Lung (tissue), 12 donors: ENCODE results near the gene SMARCA5. TPM values are rescaled to one million over a fixed set of nuclear protein-coding genes. Genes with fewer than 3 reads are reported as not detected.

Source experiments
- ATAC-seq: fragments of 200-7000 bp; cut with Tn5 transposase; one replicate; pipeline ENCODE4 v1.9.1; 2020; ENCODE audit warnings: moderate number of reproducible peaks; ENCODE audit not compliant: insufficient read depth, low FRiP score
- DNase-seq, 3 donors: peaks; one replicate each; pipeline ENCODE4 v3.0.0-alpha.2; 2013 to 2017
- H3K27ac ChIP-seq, 2 donors: one replicate each; pipeline ENCODE4 v1.5.1; 2013; ENCODE audit warnings: mild to moderate bottlenecking in 2 of 2, moderate library complexity in 2 of 2, control low read depth in 1 of 2, inconsistent platforms in 1 of 2, low read depth in 1 of 2, low read length in 1 of 2
- H3K27me3 ChIP-seq, 3 donors: one replicate each; pipeline ENCODE4 v1.5.1; 2013; ENCODE audit warnings: low read length in 2 of 3; ENCODE audit not compliant: control insufficient read depth in 3 of 3, insufficient read depth in 3 of 3
- H3K36me3 ChIP-seq, 4 donors: one replicate each; pipeline ENCODE4 v1.5.1; 2013; ENCODE audit warnings: low read length in 4 of 4, mild to moderate bottlenecking in 1 of 4, moderate library complexity in 1 of 4; ENCODE audit not compliant: control insufficient read depth in 4 of 4, insufficient read depth in 4 of 4
- H3K4me1 ChIP-seq, 5 donors: one replicate each; pipeline ENCODE4 v1.5.1; 2013; ENCODE audit warnings: low read length in 5 of 5, mild to moderate bottlenecking in 2 of 5, moderate library complexity in 1 of 5; ENCODE audit not compliant: control insufficient read depth in 5 of 5, insufficient read depth in 5 of 5
- H3K4me3 ChIP-seq: one replicate; pipeline ENCODE4 v1.5.1; 2013; ENCODE audit warnings: mild to moderate bottlenecking, control low read depth, moderate library complexity
- H3K9ac ChIP-seq, 2 donors: one replicate each; pipeline ENCODE4 v1.5.1; 2013; ENCODE audit warnings: low read length in 2 of 2, control low read depth in 1 of 2; ENCODE audit not compliant: insufficient read depth in 1 of 2
- H3K9me3 ChIP-seq, 4 donors: one replicate each; pipeline ENCODE4 v1.5.1; 2013; ENCODE audit warnings: low read length in 3 of 4, mild to moderate bottlenecking in 1 of 4, moderate library complexity in 1 of 4; ENCODE audit not compliant: control insufficient read depth in 4 of 4, insufficient read depth in 3 of 4
- WGBS, 2 donors: extraction: QIAGEN DNeasy Blood & Tissue Kit; methylation state at CpG; one replicate each; pipeline ENCODE4 v1.1.7; 2013; 5-methylcytosine and 5-hydroxymethylcytosine counted together
- polyA plus RNA-seq, 2 donors: library from polyadenylated mRNA; stranded (reverse); fragments of 200-250 nt; gene quantifications; one replicate each; pipeline ENCODE4 v1.2.1, GENCODE V29; 2013
- total RNA-seq, 2 donors: library from RNA; depleted of rRNA in 1 of 2; stranded (reverse); fragments of >200 nt in 1 of 2; gene quantifications; one replicate each; pipeline ENCODE4 v1.2.1, GENCODE V29; 2014 to 2021
- TF ChIP-seq, protein P1 (sequence below): IDR thresholded peaks from 2 replicates; pipeline ENCODE4 v1.5.1; 2012; ENCODE audit warnings: mild to moderate bottlenecking; ENCODE audit errors: control extremely low read depth, extremely low read depth
- donor health status: control.
- donor health status: control.
- donor health status: Bipolar disorder and iron deficiency.
- donor health status: healthy.
- donor health status: DM: yes; HTN: yes; CAD: no.

The SMARCA5 gene
- total and polyA plus RNA-seq, 4 donors = 17.4 to 241 (median 33.6) TPM

DNA sequence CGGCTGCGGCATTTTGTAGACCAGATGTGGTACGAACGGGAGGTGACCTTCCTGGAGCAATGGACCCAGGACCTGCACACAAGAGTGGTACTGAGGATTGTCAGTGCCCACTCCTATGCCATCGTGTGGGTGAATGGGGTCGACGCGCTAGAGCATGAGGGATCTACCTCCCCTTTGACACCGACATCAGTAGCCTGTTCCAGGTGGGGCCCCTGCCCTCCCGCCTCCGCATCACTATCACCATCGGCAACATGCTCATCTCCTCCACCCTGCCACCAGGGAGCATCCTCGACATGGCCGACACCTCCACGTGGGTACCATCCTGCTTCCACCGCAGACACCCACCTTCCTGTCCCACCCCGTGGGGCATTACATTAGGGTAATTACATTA, 46.2 kb downstream of the SMARCA5 start:
- Histone ChIP-seq H3K27ac (peak overlapping the region in 1 of 2 donors; percentile 74), H3K36me3 (peaks cover 4 to 7% (median 5%) of the 10 kb centered on the region in 4 donors), H3K4me1 (peaks cover 0 to 13% (median 0%) of the 10 kb centered on the region in 5 donors), H3K9ac (peak overlapping the region; percentile 56 to 70), H3K4me3 (peak overlapping the region; percentile 62), H3K27me3 (no peaks in the 10 kb centered on the region), H3K9me3 (peaks cover 0 to 4% (median 0%) of the 10 kb centered on the region in 4 donors)
- TF ChIP-seq, protein P1, sequence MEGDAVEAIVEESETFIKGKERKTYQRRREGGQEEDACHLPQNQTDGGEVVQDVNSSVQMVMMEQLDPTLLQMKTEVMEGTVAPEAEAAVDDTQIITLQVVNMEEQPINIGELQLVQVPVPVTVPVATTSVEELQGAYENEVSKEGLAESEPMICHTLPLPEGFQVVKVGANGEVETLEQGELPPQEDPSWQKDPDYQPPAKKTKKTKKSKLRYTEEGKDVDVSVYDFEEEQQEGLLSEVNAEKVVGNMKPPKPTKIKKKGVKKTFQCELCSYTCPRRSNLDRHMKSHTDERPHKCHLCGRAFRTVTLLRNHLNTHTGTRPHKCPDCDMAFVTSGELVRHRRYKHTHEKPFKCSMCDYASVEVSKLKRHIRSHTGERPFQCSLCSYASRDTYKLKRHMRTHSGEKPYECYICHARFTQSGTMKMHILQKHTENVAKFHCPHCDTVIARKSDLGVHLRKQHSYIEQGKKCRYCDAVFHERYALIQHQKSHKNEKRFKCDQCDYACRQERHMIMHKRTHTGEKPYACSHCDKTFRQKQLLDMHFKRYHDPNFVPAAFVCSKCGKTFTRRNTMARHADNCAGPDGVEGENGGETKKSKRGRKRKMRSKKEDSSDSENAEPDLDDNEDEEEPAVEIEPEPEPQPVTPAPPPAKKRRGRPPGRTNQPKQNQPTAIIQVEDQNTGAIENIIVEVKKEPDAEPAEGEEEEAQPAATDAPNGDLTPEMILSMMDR = no peak
- 39 to 58% methylated on average over 17 of the region's 17 CpGs for WGBS, 2 donors
- no peak for ATAC-seq
- DNase-seq = no peak

- 88 to 89% methylated on average over 2 of the region's 2 CpGs for WGBS, 2 donors
Observed at GRCh38 chr4:143564472-143564871, 51.0 kb downstream of the SMARCA5 start.

DNA sequence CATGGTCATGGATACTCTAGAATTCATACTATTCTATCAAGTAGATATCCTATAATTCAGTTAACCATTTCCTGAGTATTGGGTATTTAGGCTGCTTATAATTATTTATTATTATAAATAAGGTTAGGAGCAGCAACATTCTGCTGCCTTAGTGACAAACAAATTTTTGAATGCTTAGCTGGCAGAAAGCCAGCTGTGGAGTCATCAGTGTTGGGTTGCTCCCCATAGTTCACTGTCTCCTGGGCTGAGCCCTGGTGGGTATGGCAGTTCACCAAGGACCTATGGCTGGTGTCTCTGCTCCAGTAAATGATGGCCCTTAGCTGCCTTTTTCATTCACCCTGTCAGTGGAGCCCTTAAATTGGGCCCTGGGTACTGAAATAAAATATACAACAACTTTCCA, 61.8 kb downstream of the SMARCA5 start:
- Histone ChIP-seq H3K27ac (no peak overlapping the region), H3K27me3 (no peaks in the 10 kb centered on the region), H3K36me3 (peaks cover 0 to 14% (median 4%) of the 10 kb centered on the region in 4 donors), H3K4me3 (no peak overlapping the region), H3K9me3 (peaks cover 0 to under 1% (median 0%) of the 10 kb centered on the region in 4 donors), H3K9ac (no peak overlapping the region), H3K4me1 (no peaks in the 10 kb centered on the region)
- ATAC-seq = no peak
- TF ChIP-seq, protein P1 = no peak
- DNase-seq = no peak

More at GRCh38 chr4:143564472-143564871, 51.0 kb downstream of the SMARCA5 start:
- peaks cover 0 to 4% (median 0%) of the 10 kb centered on the region in 4 donors for H3K9me3 ChIP-seq
- no peak overlapping the region for H3K27ac ChIP-seq
- peaks cover 0 to 5% (median 0%) of the 10 kb centered on the region in 5 donors for H3K4me1 ChIP-seq
- no peak overlapping the region for H3K9ac ChIP-seq
- TF ChIP-seq, protein P1 = no peak
- no peaks in the 10 kb centered on the region for H3K27me3 ChIP-seq
- no peaks in the 10 kb centered on the region for H3K36me3 ChIP-seq
- no peak overlapping the region for H3K4me3 ChIP-seq
- DNase-seq = no peak
- ATAC-seq = no peak

GRCh38 chr4:143581331-143581946, 67.9 kb downstream of the SMARCA5 start:
- Histone ChIP-seq H3K27me3 (no peaks in the 10 kb centered on the region), H3K27ac (no peak overlapping the region), H3K4me1 (peaks cover 0 to 1% (median 0%) of the 10 kb centered on the region in 5 donors), H3K36me3 (peaks cover 0 to 11% (median 0%) of the 10 kb centered on the region in 4 donors), H3K4me3 (no peak overlapping the region), H3K9me3 (peaks cover 0 to 6% (median 3%) of the 10 kb centered on the region in 4 donors), H3K9ac (no peak overlapping the region)
- TF ChIP-seq, protein P1 = no peak
- 81 to 85% methylated on average over 3 of the region's 3 CpGs for WGBS, 2 donors
- no peak for ATAC-seq
- peak in 1 of 3 donors; percentile 18 for DNase-seq
